ENCODE measurements around the gene EGFR.

DNA sequence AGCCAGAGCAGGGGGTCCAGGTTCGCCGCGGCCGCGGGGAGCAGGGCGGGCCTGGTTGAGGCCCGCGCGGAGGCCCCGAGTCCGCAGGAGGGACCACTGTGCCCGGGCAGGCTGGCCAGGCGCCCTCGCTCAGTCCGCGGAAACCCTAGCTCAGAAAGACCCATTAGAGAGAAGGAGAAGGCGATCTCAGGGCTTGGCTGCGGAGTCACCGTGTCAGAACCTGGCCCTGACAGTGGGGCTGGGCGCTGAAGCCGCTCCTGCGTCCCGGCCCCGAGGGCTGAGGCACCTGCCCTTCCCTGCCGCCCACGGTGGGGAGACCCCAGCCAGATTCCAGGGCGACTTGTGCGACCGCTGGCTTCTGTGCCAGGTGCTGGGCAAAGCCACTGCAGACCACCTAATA lies 14.2 kb upstream of the EGFR start:
- no peak for TF ChIP-seq POLR2A (IDR thresholded peaks at IDR 0.05)
- TF ChIP-seq, protein P1, sequence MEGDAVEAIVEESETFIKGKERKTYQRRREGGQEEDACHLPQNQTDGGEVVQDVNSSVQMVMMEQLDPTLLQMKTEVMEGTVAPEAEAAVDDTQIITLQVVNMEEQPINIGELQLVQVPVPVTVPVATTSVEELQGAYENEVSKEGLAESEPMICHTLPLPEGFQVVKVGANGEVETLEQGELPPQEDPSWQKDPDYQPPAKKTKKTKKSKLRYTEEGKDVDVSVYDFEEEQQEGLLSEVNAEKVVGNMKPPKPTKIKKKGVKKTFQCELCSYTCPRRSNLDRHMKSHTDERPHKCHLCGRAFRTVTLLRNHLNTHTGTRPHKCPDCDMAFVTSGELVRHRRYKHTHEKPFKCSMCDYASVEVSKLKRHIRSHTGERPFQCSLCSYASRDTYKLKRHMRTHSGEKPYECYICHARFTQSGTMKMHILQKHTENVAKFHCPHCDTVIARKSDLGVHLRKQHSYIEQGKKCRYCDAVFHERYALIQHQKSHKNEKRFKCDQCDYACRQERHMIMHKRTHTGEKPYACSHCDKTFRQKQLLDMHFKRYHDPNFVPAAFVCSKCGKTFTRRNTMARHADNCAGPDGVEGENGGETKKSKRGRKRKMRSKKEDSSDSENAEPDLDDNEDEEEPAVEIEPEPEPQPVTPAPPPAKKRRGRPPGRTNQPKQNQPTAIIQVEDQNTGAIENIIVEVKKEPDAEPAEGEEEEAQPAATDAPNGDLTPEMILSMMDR (IDR thresholded peaks at IDR 0.05), result no peak
- TF ChIP-seq POLR2AphosphoS5 (IDR thresholded peaks at IDR 0.05), result no peak

All from breast epithelium (tissue), 3 donors.